ENCODE results near the gene TMEM95. TPM values are rescaled to one million over a fixed set of nuclear protein-coding genes. Genes with fewer than 3 reads are reported as not detected.

Gene TMEM95
- total RNA-seq, 1 experiment from 2014 or later = not detected

DNA sequence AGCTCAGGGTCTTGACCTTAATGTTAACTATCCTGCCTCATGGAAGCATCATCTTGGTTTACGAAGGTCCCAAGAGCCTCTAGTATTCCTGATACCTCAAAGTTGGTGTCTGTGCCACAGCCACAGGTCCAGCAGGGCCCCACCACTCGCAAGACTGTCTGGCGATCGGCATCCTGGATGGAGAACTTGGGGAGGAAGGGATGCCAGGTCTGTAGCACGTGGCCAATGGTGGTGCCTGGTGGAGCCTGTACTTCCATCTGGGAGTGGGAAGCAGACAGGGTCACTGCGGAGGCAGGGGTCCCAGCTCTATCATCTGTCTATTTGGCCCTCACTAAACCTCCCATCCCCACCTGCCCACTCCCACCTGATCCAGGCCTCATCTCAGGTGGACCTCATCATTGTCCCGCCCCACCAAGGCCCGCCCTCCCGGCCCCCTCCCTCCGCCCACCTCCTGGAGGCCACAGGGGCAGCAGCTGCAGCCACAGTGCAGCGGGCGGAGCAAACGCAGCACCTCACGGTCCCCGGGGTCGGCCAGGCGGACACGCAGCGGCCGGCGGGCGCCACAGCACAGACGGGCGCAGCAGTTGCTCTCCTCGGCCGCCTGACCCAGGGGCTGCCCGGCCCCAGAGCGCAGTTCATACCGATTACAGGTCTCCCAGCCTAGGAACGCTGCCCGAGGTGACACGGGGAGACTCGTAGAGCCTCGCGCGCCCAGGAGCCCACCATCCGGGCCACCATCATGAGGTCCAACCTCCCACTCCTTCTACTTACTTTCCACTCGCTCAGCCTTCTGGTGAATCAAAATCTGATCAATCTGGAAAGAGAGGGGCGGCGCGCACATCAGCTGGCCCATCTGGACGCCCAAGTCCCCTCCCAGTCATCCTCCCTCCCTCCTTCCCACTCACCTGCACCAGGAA lies 38.0 kb downstream of the TMEM95 start:
- no peak for DNase-seq (ENCODE audit: low read depth, low spot score)
- POLR2A ChIA-PET = no interaction called here

DNA sequence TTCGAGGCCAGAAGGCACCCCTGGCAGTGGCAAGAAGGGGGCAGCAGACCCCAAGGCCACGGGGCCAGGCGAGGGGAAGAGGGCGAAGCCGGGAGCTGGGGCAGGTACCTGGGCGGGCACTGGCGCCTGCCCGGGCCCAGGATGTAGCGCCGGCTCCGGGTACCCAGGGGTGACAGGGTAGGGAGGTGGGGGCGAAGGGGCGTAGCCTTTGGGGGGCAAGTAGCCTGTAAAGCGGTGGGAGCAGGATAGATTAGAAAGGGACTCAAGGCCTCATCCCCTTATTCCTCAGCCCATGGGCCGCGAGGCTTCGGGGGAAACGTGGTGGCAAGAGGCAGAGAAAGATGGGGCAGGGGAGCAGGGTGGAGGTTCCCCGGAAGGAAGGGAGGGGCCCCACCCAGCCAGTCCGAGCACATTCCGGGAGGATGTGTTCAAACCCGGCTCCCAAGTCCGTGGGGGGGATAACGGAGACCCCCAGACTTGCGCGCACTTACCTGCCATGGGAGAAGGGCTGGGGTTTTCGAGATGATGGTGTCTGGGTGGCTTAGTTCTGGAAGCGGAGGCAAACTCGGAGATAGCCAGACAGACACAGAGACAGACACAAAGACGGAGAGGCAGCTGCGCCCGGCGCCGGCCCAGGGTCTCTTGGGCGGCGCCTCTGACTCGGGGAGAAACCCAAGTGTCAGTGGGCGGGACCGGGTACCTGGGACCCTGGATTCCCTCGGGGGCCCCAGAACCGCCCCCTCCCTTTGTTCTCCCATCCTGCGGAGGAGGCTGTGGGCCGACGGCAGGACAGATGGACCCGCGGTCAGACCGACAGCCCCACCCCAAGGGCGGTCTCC lies 38.9 kb downstream of the TMEM95 start:
- 0 out of 2 replicates have a peak, but pooled peaks cover 7% of the 10 kb centered on the region for H3K79me2 ChIP-seq (ENCODE audit: insufficient read depth, low read length)
- peaks cover 7 to 22% of the 10 kb centered on the region in 2 experiments; a peak in 3 of 4 replicates for H3K4me1 ChIP-seq (ENCODE audit: control insufficient read depth in 1 of 2, insufficient read depth in 2 of 2, low read length in 2 of 2)
- H3K36me3 ChIP-seq (ENCODE audit: control insufficient read depth in 1 of 2, insufficient read depth in 2 of 2, low read length in 2 of 2) = peaks cover 10 to 17% of the 10 kb centered on the region in 2 experiments; a peak in 3 of 4 replicates
- H3K4me2 ChIP-seq (ENCODE audit: low read length) = peak overlapping the region; percentile 97
- peak overlapping the region; percentile 58 to 84 for H3K4me3 ChIP-seq (replicated peaks in 1 of 2; ENCODE audit: low read depth in 1 of 2, low read length in 2 of 2)
- RAD21 ChIA-PET (ENCODE audit: low non-redundant PET in 1 of 2, low total read pairs in 2 of 2, uncharacterized antibody in 2 of 2, unreplicated experiment in 2 of 2) = interaction anchor here in 1 of 2 experiments (1.0 kb wide), 1 partner anchor 41 kb away, joined by 3 read pairs; the partner anchor contains the start of gene TMEM102
- peak overlapping the region; percentile 93 for H3K27ac ChIP-seq (ENCODE audit: low read depth, low read length)
- ATAC-seq = peak; percentile 35
- H3K9me2 ChIP-seq (ENCODE audit: insufficient read depth) = no peaks in the 10 kb centered on the region
- H3K9me3 ChIP-seq (ENCODE audit: control insufficient read depth in 1 of 2, insufficient read depth in 1 of 2, low read depth in 1 of 2, low read length in 2 of 2) = no peaks in the 10 kb centered on the region
- H3K27me3 ChIP-seq (ENCODE audit: insufficient read depth, low read length) = no peaks in the 10 kb centered on the region
- POLR2A ChIA-PET = interaction anchor here (0.6 to 1.4 kb wide), 4 partner anchors 8 to 177 kb away, joined by 3 to 22 read pairs (median 4); partner anchors contain the start of genes TMEM256 and TNK1
- peak overlapping the region; percentile 75 for H3K9ac ChIP-seq (ENCODE audit: low read length)
- no peak for DNase-seq (ENCODE audit: low read depth, low spot score)
- BruUV-seq (replicated peaks) = TSS peak; percentile 38
- CTCF ChIA-PET = interaction anchor here (0.6 to 1.8 kb wide), 4 partner anchors 10 to 167 kb away, joined by 3 to 9 read pairs (median 6); partner anchors contain the start of genes TMEM256 and TNK1
- H2AFZ ChIP-seq (ENCODE audit: low read depth, low read length, poor library complexity, severe bottlenecking) = no peak overlapping the region
- intact Hi-C loops (cut with micrococcal nuclease) = loop anchor here (1.0 to 5.0 kb wide), 2 partner anchors 37 to 43 kb away; partner anchors contain the start of gene TMEM95
- no peaks in the 10 kb centered on the region for H4K20me1 ChIP-seq (ENCODE audit: insufficient read depth)
- TF ChIP-seq POLR2AphosphoS5 (IDR thresholded peaks at IDR 0.05; ENCODE audit: low read depth, low read length) (no peak), JUND (IDR thresholded peaks at IDR 0.05) (no peak), EZH2phosphoT487 (IDR thresholded peaks at IDR 0.05; ENCODE audit: borderline replicate concordance) (no peak), SRF (IDR thresholded peaks at IDR 0.05; ENCODE audit: low read depth) (no peak)
- TF ChIP-seq, protein P1, sequence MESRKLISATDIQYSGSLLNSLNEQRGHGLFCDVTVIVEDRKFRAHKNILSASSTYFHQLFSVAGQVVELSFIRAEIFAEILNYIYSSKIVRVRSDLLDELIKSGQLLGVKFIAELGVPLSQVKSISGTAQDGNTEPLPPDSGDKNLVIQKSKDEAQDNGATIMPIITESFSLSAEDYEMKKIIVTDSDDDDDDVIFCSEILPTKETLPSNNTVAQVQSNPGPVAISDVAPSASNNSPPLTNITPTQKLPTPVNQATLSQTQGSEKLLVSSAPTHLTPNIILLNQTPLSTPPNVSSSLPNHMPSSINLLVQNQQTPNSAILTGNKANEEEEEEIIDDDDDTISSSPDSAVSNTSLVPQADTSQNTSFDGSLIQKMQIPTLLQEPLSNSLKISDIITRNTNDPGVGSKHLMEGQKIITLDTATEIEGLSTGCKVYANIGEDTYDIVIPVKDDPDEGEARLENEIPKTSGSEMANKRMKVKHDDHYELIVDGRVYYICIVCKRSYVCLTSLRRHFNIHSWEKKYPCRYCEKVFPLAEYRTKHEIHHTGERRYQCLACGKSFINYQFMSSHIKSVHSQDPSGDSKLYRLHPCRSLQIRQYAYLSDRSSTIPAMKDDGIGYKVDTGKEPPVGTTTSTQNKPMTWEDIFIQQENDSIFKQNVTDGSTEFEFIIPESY (IDR thresholded peaks at IDR 0.05; ENCODE audit: extremely low read depth, insufficient replicate concordance, low read length) = no peak
- TF ChIP-seq, protein P2, sequence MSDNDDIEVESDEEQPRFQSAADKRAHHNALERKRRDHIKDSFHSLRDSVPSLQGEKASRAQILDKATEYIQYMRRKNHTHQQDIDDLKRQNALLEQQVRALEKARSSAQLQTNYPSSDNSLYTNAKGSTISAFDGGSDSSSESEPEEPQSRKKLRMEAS (IDR thresholded peaks at IDR 0.05) = peak; percentile 36; the same call in 1 of the 2 replicates
- TF ChIP-seq, protein P3, sequence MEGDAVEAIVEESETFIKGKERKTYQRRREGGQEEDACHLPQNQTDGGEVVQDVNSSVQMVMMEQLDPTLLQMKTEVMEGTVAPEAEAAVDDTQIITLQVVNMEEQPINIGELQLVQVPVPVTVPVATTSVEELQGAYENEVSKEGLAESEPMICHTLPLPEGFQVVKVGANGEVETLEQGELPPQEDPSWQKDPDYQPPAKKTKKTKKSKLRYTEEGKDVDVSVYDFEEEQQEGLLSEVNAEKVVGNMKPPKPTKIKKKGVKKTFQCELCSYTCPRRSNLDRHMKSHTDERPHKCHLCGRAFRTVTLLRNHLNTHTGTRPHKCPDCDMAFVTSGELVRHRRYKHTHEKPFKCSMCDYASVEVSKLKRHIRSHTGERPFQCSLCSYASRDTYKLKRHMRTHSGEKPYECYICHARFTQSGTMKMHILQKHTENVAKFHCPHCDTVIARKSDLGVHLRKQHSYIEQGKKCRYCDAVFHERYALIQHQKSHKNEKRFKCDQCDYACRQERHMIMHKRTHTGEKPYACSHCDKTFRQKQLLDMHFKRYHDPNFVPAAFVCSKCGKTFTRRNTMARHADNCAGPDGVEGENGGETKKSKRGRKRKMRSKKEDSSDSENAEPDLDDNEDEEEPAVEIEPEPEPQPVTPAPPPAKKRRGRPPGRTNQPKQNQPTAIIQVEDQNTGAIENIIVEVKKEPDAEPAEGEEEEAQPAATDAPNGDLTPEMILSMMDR (IDR thresholded peaks at IDR 0.05 in 2 of 3, conservative IDR thresholded peaks at IDR 0.05 in 1 of 3; ENCODE audit: borderline replicate concordance in 1 of 3, insufficient read depth in 1 of 3, low read depth in 2 of 3, low read length in 2 of 3) = peak in 2 of 3 experiments; percentile 23 to 24; a peak in 2 of 6 replicates

More for the DNA sequence above, 38.0 kb downstream of the TMEM95 start:
- intact Hi-C loops (cut with micrococcal nuclease) = loop anchor here (5.0 kb wide), 1 partner anchor 36 kb away; the partner anchor contains the start of gene TMEM95
- H3K4me3 ChIP-seq (replicated peaks in 1 of 2; ENCODE audit: low read depth in 1 of 2, low read length in 2 of 2) = peak overlapping the region; percentile 58 to 84
- peak overlapping the region; percentile 75 for H3K9ac ChIP-seq (ENCODE audit: low read length)
- H3K4me1 ChIP-seq (ENCODE audit: control insufficient read depth in 1 of 2, insufficient read depth in 2 of 2, low read length in 2 of 2) = peaks cover 7 to 22% of the 10 kb centered on the region in 2 experiments; a peak in 3 of 4 replicates
- H3K9me3 ChIP-seq (ENCODE audit: control insufficient read depth in 1 of 2, insufficient read depth in 1 of 2, low read depth in 1 of 2, low read length in 2 of 2) = no peaks in the 10 kb centered on the region
- 0 out of 2 replicates have a peak, but pooled peaks cover 7% of the 10 kb centered on the region for H3K79me2 ChIP-seq (ENCODE audit: insufficient read depth, low read length)
- BruUV-seq (replicated peaks) = no TSS peak
- ATAC-seq = no peak
- H3K27ac ChIP-seq (ENCODE audit: low read depth, low read length) = peak overlapping the region; percentile 93
- TF ChIP-seq, protein P2 (IDR thresholded peaks at IDR 0.05) = peak; percentile 7; the same call in 1 of the 2 replicates
- TF ChIP-seq POLR2A (IDR thresholded peaks at IDR 0.05; ENCODE audit: borderline replicate concordance, extremely low read depth, insufficient read depth, insufficient read length) = no peak
- ChIA-PET CTCF (interaction anchor here (1.8 kb wide), 1 partner anchor 44 kb away, joined by 6 read pairs; no protein-coding TSS in a partner anchor), RAD21 (ENCODE audit: low non-redundant PET in 1 of 2, low total read pairs in 2 of 2, uncharacterized antibody in 2 of 2, unreplicated experiment in 2 of 2) (no interaction called here)
- peak overlapping the region; percentile 97 for H3K4me2 ChIP-seq (ENCODE audit: low read length)
- peaks cover 10 to 18% of the 10 kb centered on the region in 2 experiments; a peak in 3 of 4 replicates for H3K36me3 ChIP-seq (ENCODE audit: control insufficient read depth in 1 of 2, insufficient read depth in 2 of 2, low read length in 2 of 2)
- H3K27me3 ChIP-seq (ENCODE audit: insufficient read depth, low read length) = no peaks in the 10 kb centered on the region
- H4K20me1 ChIP-seq (ENCODE audit: insufficient read depth) = no peaks in the 10 kb centered on the region
- no peaks in the 10 kb centered on the region for H3K9me2 ChIP-seq (ENCODE audit: insufficient read depth)
- H2AFZ ChIP-seq (ENCODE audit: low read depth, low read length, poor library complexity, severe bottlenecking) = no peak overlapping the region
